ENCODE results near the gene SYT1.

SYT1 gene

GRCh38 chr12:79487386-79488110 lies 623.0 kb downstream of the SYT1 start:
- no peaks in the 10 kb centered on the region for H3F3A ChIP-seq (ENCODE audit: insufficient read depth)
- no peak overlapping the region for H2AFZ ChIP-seq (ENCODE audit: low read depth, low read length, severe bottlenecking)
- H3K9ac ChIP-seq (ENCODE audit: low read length), result no peak overlapping the region
- H3K9me3 ChIP-seq (ENCODE audit: insufficient read depth, low read length), result no peaks in the 10 kb centered on the region
- no peak overlapping the region for H3K4me3 ChIP-seq (ENCODE audit: insufficient read depth, low read length, poor library complexity, severe bottlenecking)
- H3K79me2 ChIP-seq (ENCODE audit: insufficient read depth, low read length), result no peaks in the 10 kb centered on the region
- H3K36me3 ChIP-seq (ENCODE audit: low read length), result no peaks in the 10 kb centered on the region
- H4K20me1 ChIP-seq (ENCODE audit: low read depth, low read length), result no peaks in the 10 kb centered on the region
- no peak overlapping the region for H3K27ac ChIP-seq (ENCODE audit: low read depth, low read length)
- H3K9me2 ChIP-seq (replicated peaks; ENCODE audit: insufficient read depth, low read length), result no peaks in the 10 kb centered on the region; the same call in 1 of the 2 replicates
- H3K27me3 ChIP-seq (ENCODE audit: low read length), result no peaks in the 10 kb centered on the region
- no peak overlapping the region for H3K4me2 ChIP-seq (ENCODE audit: low read depth, low read length, poor library complexity, severe bottlenecking)
- no peak for TF ChIP-seq EZH2phosphoT487 (conservative IDR thresholded peaks at IDR 0.05; ENCODE audit: low read length)
- TF ChIP-seq, protein P1, sequence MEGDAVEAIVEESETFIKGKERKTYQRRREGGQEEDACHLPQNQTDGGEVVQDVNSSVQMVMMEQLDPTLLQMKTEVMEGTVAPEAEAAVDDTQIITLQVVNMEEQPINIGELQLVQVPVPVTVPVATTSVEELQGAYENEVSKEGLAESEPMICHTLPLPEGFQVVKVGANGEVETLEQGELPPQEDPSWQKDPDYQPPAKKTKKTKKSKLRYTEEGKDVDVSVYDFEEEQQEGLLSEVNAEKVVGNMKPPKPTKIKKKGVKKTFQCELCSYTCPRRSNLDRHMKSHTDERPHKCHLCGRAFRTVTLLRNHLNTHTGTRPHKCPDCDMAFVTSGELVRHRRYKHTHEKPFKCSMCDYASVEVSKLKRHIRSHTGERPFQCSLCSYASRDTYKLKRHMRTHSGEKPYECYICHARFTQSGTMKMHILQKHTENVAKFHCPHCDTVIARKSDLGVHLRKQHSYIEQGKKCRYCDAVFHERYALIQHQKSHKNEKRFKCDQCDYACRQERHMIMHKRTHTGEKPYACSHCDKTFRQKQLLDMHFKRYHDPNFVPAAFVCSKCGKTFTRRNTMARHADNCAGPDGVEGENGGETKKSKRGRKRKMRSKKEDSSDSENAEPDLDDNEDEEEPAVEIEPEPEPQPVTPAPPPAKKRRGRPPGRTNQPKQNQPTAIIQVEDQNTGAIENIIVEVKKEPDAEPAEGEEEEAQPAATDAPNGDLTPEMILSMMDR (IDR thresholded peaks at IDR 0.05; ENCODE audit: insufficient read depth, low read length, poor library complexity, severe bottlenecking), result no peak
